HuH-7 (cell line): Measurements from ENCODE around the gene SHC2.

ENCODE experiments used
- DNase-seq: peaks from one replicate; pipeline ENCODE4 v3.0.0; 2011; ENCODE audit warnings: low spot score

The SHC2 gene

GRCh38 chr19:371501-372168 is 89.2 kb downstream of the SHC2 start:
- no peak for DNase-seq

DNA sequence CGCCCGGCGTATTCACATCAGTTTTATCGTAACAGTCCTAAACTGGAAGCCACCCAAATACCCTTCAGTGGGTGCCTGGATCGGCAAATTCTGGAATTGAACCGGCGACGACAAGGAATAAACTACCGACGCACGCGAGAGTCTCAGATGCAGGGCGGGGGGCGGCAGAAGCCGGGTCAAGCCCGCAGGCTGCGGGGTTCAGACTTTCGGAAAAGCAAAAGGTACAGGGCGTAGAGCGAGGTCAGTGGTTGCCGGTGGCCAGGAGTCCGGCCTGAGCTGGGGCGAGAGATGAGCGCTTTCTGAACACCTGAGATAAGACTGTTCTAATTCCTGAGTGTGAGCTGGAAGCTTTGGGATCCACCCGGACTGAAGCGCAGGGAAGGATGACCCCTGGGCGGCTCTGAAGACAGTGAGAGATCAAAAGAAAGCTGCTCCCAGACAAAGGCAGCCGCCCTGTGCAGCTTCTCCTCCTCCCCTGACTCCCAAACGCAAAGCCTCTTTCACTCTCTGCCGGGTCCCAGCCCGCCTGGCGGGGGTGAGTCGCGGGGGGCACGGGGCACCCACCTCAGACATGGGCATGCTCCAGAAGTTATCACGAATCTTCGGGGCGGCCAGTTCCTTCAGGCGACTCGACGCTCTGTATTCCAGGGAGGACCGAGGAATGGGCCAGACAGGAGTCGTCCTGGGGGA is 90.0 kb downstream of the SHC2 start:
- DNase-seq: no peak

- DNase-seq: no peak
Measured at GRCh38 chr19:369876-370275, 91.0 kb downstream of the SHC2 start.

- DNase-seq: no peak
Measured at GRCh38 chr19:369256-369655, 91.6 kb downstream of the SHC2 start.

- no peak for DNase-seq
Measured at GRCh38 chr19:368630-369024, 92.2 kb downstream of the SHC2 start.

GRCh38 chr19:367963-368629 is 92.7 kb downstream of the SHC2 start:
- DNase-seq: no peak

DNA sequence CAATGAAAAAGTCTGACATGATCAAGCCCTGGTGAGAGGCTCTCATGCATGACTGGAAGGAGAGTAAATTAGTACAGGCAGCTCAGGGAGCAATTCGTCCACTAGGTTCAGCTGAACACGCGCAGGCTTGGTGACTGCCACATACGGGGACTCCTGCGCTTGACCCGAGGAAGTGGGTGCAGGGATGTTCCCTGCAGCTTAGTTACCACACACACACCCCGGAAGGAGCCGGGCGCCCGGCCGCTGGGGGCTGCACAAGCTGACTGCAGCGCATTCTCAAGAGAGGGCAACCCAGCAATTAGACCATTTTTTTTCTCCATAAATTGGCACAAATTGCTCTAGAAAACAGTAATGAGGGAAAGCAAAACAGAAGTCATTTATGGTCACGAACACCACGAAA is 93.3 kb downstream of the SHC2 start:
- no peak for DNase-seq

DNA sequence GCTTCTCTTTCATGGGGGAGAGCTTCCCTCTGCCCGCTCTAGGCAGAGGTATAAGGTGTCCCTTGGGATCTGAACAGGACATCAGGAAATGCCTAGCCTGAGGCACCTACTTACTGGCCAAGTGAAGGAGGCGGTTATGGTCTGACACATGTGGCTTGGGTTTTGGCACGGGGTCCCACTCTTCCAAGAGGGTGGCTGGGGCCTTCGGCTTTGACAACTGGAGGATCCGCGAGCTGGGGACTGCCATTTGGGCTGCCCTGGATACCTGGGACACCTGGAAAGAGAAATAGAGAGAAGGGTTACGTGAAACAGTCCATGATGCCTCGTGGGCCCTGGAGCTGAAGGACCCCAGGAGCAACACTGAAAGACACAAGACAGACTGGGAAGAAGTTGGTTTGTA is 93.9 kb downstream of the SHC2 start:
- DNase-seq: no peak
